Ureter (tissue), 1 donor: ENCODE results near the gene GOT1. TPM values are rescaled to one million over a fixed set of nuclear protein-coding genes. Genes with fewer than 3 reads are reported as not detected.

Experiments
- DNase-seq: peaks from one replicate; pipeline ENCODE4 v3.0.0-alpha.2; 2020; ENCODE audit warnings: low spot score
- total RNA-seq: library from RNA; stranded (reverse); gene quantifications from one replicate; pipeline ENCODE4 v1.2.4, GENCODE V29; 2023
- donor health status: DM: yes; HTN: yes; CAD: no.

Gene GOT1
- total RNA-seq, 1 donor from 2014 or later: 41.3 TPM

DNA sequence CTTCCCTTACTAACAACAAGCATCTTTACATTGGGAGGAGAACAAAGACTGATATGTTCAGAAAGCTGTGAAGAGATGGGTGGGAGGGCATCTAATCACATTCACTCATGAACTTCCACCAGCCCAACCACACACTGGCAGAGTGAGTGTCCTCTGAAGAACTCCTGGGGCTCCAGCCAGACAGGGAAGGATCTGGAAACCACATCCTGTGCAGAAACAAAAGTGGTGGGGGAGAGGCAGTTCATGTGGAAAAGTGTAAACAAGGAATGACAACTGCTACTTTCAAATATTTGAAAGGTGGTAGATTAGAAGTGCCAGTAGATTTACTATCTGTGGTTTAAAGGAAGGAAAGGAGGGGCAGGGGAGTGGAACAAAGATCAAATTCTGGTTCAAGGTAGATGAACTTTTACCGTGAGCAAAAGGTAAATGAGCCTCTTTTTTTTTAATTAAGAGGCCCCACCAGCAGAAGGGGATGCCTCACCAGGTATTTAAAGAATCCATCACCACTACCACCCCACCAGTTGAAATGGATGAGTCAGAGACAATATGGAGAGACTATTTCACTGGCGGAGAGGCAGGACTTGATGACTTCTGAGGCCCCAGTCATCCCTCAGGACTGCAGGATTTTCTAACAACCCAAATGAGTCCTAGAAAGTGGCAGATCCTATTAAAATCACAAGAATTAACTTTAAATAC, 34.5 kb downstream of the GOT1 start:
- no peak for DNase-seq

DNA sequence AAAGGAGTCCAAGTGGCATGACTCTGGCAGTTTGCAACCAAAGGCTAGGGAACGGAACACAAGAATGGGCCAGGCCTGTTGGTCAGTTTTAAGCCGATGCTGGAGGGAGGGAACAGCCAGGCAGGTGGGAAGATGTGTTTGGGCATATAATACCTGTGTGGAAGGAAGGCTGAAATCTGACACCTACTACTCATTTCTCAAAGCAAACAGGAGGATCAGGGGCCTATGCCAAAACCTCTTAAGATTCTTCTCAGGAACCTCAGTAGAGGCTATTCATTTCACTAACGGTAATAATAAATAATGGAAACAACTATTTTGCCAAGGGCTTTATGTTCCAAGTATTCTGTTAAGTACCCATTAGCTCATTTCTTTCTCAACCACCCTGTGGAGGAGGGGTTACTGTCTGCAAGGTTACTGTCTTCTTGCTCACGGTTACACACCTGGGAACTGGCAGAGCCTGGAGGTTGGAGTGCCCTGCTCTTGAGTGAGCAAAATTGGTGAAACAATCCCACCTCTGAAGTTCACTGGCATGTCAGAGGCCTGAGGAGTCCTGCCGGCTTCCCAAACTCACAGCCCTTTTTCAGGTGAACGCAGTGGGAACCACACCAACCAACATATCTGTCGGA, 35.5 kb downstream of the GOT1 start:
- DNase-seq: no peak

DNA sequence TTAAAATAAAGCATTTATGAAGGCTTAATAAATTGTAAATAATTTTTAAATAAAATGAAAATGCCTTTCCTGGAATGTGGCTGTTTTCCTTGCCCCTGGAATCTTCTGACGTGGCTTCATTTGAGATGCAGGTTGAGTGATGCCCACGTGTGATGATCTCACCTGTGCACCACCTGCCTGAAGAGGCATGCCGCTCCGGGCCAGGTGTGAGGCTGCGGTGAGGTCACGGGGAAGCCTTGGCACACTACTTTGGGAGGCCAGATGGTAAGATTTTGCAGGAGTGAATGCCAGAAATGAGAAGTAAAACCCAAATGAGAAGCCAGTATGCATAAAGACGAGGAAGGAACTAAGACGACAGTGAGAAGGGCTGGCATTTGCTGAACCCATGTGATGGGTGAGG, 36.2 kb downstream of the GOT1 start:
- no peak for DNase-seq

GRCh38 chr10:99393683-99394082, 36.7 kb downstream of the GOT1 start:
- no peak for DNase-seq

DNA sequence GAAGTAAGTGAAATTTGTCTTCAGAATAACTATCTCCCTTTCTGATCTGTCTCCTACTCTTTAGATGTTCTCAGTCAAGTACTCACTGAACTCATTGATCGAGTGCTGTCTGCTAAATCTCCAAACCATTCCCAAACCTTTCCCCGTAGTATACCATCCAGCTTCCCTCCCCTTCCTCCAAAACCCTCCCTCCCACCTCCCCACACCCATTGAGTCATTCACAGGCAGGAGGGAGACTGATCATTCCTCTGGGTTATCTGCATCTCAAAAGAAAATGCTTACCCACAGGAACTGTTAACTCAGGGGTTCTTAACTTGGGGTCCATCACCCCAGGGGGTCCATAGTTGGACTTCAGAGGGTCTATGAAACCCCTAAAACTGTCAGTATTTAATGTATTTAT, 37.4 kb downstream of the GOT1 start:
- no peak for DNase-seq

DNA sequence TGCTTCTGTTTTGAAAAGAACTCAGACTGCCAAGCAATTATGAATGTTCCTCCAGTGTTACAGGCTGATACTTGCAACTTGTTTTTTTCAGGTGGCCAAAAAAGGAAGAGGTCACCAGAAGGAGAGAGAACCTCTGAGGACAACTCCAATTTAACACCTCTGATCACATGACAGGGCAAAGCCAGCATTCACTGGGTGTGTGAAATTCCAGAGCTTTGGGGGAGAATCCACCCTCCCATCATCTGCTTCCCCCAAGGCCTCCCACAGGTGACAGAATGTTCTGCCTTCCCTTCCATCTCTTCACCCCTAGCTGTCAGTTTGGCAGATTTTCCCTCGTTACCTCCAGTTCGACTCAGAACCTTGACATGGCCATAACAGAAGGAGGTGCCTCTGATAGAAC, 39.1 kb downstream of the GOT1 start:
- DNase-seq: no peak

- DNase-seq: no peak
Measured at GRCh38 chr10:99389729-99390480, 40.5 kb downstream of the GOT1 start.

- no peak for DNase-seq
Measured at GRCh38 chr10:99387541-99387940, 42.9 kb downstream of the GOT1 start.

- DNase-seq: no peak
Measured at GRCh38 chr10:99387071-99387470, 43.4 kb downstream of the GOT1 start.

DNA sequence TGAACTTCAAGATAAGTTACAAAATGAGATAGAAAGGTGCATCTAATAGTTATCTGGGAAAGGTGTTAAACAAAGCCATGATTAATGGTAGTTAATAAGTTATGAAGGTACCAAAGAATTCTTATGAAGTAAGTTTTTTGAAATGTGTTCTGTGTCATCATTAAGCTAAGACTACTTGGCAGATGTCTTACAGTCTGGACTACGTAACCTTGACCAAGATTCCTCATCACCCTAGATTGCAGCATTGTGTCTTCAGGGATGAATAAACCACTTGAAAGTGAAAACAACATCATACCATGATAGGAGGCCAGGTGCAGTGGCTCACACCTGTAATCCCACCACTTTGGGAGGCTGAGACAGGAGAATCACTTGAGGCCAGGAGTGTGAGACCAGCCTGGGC, 48.2 kb downstream of the GOT1 start:
- DNase-seq: no peak

- DNase-seq: no peak
Measured at GRCh38 chr10:99375426-99375825, 55.0 kb downstream of the GOT1 start.

- DNase-seq: no peak
Measured at GRCh38 chr10:99374972-99375371, 55.5 kb downstream of the GOT1 start.

DNA sequence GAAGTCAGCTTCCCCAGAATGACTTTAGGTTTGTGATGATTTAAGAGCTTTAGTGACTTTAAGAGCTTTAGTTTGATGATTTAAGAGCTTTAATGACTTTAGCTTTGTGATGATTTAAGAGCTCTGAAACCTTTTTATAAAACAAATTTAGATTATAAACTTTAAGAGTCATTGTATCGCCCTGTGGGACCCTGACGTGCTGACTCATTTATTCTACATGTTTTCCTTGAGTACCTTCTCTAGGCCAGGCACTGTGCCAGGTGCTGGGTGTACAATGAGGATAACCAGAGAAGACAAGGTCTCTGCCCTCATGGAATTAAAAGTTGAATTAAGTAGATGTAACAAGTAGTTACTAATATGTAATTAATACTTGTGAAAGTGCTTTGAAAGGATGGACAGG, 55.9 kb downstream of the GOT1 start:
- DNase-seq: no peak

DNA sequence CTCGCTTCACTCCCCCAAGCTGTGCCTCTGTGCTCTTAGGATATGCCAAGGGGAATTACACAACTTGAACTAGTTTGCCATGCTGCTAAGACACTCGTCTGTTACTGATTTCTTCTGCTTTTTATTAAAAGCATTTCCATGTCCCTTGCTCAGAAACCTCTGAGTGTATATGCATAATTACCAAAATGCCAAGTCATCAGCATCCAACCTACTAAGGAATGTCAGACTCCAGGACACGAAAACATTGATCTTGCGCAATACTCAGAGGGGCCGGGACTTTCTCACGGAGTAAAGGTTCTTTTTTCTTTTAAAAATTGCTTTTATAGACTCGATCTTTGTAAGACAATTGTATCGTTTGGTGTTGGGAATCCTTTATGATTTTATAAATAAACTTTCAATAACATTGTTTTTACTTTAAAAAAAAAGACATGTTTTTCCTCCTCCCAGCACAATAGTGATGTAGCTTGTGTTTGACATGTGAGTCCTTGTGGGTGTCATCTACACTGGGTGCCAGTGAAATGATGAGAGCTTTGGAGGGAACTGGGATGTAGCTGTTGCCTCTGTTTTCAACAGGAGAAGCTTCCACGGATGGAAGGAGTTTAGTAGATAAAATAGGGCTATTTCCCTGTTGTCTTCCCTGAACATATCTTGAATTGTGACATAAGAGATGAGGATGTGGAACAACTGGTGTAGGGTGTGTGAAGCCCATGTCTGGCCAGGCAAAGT, 57.7 kb downstream of the GOT1 start:
- no peak for DNase-seq

GRCh38 chr10:99370993-99371392, 59.4 kb downstream of the GOT1 start:
- DNase-seq: no peak

DNA sequence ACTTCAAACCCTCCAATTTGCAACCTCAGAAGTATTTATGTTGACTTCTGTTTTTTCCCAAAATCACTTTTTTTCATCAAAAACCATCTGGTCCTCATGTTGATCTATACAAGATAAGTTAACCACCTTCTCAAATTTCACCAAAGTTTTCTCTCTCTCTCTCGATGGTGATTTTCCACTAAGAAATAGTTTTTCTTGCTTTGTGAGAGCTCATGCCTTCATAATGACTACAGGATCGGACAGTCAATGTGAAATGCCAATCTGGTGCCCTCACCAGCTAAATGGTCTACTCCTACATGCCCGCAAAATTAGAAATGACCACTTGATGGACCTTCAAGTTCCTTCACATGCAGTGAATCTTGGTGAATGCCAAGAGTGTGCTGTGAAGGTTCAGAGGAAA, 60.9 kb downstream of the GOT1 start:
- no peak for DNase-seq

- DNase-seq: no peak
Measured at GRCh38 chr10:99369126-99369525, 61.3 kb downstream of the GOT1 start.

- DNase-seq: no peak
Measured at GRCh38 chr10:99368646-99369045, 61.8 kb downstream of the GOT1 start.

GRCh38 chr10:99366666-99367065, 63.8 kb downstream of the GOT1 start:
- DNase-seq: no peak

DNA sequence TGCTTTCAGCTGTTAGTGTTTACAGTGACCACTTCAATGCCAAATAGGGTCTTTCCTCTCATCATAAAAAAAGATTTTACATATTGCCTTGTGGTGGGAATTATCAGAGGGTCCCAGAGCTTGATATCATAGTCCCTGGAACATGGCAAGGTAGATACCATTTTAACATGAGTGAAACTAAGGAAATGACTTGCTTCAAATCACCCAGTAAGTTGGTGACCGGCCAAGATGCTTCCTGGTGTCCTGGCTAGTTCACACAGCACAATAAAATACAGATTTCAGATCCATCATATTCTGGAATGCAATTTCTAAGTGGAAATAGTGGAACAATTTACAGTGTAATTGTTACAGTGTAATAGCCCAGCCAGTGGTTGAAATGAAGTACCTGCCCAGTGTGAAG, 64.7 kb downstream of the GOT1 start:
- no peak for DNase-seq

DNA sequence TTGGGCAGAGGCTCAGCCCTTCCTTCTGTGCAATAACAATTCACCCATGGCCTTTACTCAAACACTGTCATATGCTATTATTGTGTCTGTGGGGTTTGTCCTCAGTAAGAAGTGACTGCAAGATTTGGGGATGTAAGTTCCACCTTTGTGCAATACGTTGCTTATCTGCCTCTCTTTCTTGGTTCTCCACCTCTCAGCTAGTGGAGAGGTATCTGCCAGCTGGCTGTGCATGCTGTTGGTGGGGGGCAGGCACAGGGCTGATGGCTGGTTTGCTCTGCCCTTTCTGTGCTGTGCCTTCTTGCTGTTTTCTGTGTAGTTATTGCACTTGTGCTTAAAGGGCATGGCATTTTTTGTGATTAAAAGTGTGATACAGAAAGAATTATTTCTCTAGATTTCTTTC, 65.1 kb downstream of the GOT1 start:
- DNase-seq: no peak

DNA sequence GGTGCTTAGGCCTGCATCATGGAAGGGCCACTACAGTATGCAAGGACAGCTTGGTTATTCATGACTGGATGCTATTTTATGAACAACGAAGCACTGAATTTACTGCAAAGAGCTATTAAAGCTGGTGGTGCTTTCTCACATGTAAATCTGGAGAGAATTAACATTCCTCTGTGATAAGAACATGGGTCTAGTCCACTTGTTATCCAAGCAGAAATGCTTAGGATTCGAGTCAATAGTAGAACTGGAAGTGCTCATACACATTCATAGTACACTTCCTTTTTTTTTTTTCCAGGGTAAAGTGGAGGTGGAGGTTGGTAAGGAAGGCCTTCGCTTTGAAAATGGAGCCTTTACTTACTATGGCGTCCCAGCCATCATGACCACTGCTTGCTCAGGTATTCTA, 66.3 kb downstream of the GOT1 start:
- no peak for DNase-seq
